GM19099 (cell line): Measurements from ENCODE around the gene TYMP.
A peak's percentile ranks its signal among the peaks of the same experiment; 100 is the strongest.

ENCODE experiments used
- POLR2A ChIP-seq: IDR thresholded peaks from 3 replicates; pipeline ENCODE4 v1.6.1; 2011; ENCODE audit warnings: low read depth; ENCODE audit not compliant: insufficient read length; ENCODE audit errors: extremely low read depth

Gene TYMP

DNA sequence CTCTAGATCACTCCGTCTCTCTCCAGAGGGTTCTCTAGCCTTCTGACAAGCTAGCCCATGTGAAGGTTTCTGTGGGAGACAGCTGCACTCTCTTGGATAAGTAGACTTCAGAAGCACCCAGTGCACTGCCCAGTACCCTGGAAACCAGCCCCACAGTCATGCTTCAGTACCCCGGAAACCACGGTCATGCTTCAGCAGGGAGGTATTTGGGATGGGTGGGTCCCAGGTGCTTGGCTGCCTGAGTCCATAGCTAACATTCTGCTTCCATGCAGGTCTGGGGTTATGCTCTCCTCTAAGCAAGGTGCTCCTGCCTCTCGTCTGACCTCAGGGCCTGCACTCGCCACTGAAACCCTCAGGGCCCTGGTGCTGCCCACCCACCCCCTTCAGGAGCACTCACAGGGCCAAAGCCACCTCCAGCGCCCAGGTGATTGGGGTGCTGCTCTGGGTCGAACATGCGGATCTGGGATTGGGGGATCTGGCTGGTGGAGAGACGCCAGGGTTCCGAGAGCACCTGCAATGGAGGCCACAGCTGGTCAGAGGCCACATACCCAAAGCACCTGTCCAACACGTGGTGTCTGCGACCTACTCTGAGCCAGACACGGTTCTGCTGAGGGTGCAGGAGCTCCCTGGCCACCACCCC, 40.2 kb upstream of the TYMP start:
- no peak for TF ChIP-seq POLR2A

GRCh38 chr22:50569041-50569459, 39.2 kb upstream of the TYMP start:
- no peak for TF ChIP-seq POLR2A

GRCh38 chr22:50568626-50569025, 38.8 kb upstream of the TYMP start:
- no peak for TF ChIP-seq POLR2A

- TF ChIP-seq POLR2A: no peak
Measured at GRCh38 chr22:50567721-50568252, 38.0 kb upstream of the TYMP start.

DNA sequence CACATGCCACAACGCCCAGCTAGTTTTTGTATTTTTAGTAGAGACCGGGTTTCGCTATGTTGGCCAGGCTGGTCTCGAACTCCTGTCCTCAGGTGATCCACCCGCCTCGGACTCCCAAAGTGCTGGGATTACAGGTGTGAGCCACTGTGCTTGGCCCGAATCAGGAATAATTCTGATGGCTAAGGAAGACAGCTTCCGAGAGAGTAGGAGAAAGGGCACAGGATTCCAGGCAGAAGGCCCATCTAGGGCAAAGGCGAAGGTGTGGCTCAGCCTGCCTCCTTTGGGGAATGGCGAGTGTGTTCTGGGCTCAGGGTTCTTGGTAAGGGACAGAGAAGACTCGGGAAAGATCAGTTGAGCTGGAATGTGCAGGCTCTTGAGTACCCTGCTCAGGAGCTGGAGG, 34.5 kb upstream of the TYMP start:
- TF ChIP-seq POLR2A: no peak

GRCh38 chr22:50563413-50564160, 33.8 kb upstream of the TYMP start:
- TF ChIP-seq POLR2A: no peak

- peak; percentile 61 for TF ChIP-seq POLR2A
Measured at GRCh38 chr22:50562523-50563412, 33.0 kb upstream of the TYMP start, which contains the start of gene SYCE3. TSS of gene SYCE3 (minus strand) at chr22:50562919. CDS start at chr22:50556405, 6,514 bp downstream.

DNA sequence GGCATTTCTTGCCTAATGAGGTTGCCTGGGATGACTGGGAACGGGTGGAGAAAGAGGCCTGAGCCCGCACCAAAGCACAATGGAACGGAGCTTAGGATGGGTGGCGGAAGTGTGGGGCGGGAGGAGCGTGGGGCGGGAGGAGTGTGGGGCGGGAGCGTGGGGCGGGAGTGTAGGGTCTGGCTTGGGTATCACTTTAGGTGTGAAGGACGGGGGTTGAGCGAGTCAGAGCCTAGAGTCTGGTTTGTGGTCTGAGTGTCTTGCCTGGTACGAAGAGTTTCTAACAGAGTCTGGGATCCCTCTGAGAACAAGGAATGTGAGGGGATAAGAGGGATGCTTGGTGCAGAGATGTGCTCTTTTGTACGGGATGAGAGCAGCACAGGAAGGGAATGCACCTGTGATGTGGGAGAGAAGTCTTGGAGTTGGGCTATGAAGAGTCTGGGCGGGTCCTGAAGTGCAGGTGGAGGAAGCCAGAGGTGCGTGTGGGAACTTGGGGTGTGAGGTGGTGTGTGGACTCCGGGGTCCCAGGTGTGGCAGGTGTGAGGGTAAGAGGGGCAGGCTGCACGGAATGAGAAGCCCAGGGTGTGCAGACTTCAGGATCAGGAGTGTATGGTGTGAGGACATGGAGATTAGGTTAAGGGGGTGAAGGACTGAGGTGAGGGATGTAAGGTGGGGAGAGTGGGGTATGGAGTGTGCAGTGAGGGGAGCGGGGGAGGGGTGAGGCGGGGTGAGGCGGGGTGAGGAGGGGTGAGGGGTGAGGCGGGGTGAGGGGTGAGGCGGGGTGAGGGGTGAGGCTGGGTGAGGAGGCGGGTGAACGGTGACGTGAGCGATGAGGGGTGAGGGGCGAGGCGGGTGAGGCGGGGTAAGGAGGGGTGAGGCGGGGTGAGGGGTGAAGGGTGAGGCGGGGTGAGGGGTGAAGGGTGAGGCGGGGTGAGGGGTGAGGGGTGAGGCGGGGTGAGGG, 31.9 kb upstream of the TYMP start:
- TF ChIP-seq POLR2A: no peak

- no peak for TF ChIP-seq POLR2A
Measured at GRCh38 chr22:50560034-50560433, 30.2 kb upstream of the TYMP start.

DNA sequence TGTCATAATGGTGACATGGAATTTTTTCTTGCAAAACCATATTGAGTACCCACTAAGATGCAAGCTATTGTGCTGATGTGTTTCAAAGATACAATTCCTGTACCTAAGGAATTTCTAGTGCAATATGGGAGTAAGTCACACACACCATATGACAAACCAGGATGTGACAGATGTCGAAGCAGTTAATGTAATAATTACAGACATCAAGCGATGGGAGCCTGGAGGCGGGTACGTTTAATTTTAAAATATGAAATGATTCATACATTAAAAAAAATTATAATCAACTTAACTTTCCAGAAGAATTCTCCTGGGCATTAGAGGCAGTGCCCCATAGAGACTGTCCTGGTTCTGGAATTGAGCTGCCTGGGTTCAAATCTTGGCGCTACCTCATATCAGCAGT, 26.9 kb upstream of the TYMP start:
- no peak for TF ChIP-seq POLR2A

DNA sequence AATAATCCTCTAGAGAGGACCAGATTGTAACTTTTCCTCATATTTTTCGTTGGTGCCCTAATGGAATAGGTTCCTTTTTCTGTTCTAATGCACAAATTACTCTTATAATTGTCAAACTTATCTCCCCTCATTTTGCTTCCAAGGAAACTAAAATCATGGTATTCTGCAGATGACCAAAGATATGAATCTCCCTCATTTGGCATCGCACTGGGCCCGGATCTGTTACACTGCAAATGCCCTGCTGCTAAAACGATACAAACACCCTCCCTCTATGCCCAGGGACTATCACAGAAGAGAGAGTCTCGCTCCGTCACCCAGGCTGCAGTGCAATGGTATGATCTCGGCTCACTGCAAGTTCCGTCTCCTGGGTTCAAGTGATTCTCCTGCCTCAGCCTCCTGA, 23.5 kb upstream of the TYMP start:
- TF ChIP-seq POLR2A: no peak

DNA sequence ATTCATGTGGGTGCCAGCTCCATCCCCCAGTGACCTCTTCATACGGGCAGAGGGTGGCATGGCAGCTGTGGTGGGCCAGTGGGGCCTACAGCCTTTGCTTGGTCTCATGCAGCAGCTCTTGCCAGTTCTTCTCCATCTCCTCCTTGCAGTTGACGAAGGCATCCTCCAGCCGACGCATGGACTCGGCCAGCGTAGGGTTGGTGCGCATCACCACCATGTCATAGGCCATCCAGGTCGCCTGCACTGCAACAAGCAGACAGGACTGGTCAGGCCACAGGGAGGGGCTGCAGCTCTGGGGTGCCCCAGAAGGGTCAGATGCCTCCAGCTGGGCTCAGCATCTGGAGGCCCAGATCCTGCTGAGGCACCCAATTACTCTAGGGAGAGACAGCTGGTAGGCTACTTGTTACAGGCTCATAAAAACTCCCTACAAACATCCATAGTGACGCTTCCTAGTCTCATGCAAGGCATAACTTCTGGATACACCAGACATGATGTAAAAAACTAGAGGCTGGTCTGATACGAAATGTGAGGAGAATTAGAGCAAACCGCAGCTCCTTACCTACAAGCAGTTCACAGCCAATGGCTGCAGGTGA, 21.4 kb upstream of the TYMP start:
- no peak for TF ChIP-seq POLR2A

DNA sequence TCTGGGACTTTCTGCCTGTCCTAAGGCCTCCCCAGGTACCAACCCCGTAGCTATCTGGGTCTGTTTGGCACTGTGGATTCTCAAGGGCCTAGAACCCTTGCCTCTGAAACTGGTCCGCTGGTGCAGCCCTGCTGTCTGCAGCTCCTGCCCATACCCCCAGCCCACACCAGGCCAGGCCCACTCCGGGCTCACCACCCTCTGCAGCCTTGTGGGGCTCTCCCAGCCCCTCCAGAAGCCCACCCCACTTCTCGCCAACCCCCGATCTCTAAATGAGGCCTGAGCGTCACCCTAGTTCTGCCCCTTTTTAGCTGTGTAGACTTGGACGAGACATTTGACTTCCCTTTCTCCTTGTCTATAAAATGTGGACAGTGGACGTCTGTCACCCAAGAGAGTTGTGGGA, 20.6 kb upstream of the TYMP start:
- TF ChIP-seq POLR2A: no peak

DNA sequence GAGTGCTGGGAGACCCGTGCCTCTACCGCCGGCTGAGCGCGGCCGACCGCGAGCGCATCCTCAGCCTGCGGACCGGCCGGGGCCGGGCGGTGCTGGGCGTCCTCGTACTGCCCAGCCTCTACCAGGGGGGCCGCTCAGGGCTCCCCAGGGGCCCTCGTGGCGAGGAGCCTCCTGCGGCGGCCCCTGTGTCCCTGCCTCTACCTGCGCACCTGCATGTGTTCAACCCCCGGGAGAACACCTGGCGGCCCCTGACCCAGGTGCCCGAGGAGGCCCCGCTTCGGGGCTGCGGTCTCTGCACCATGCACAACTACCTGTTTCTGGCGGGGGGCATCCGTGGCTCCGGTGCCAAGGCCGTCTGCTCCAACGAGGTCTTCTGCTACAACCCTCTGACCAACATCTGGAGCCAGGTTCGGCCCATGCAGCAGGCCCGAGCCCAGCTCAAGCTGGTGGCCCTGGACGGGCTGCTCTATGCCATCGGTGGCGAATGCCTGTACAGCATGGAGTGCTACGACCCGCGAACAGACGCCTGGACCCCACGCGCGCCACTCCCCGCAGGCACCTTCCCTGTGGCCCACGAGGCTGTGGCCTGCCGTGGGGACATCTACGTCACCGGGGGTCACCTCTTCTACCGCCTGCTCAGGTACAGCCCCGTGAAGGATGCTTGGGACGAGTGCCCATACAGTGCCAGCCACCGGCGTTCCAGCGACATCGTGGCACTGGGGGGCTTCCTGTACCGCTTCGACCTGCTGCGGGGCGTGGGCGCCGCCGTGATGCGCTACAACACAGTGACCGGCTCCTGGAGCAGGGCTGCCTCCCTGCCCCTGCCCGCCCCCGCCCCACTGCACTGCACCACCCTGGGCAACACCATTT, 19.3 kb upstream of the TYMP start:
- TF ChIP-seq POLR2A: no peak
